BLaER1 (cell line): Measurements from ENCODE around the gene YKT6.
"Not testable (repeated sequence)": the region's sequence is repeated elsewhere in the genome, so short reads cannot be mapped to it uniquely, and the experiment has no call there.

Experiments used
- H3K27ac ChIP-seq: shearing (Covaris generic); formaldehyde crosslinking; 2 replicates; pipeline ENCODE4 v1.8.1; 2022
- H3K27me3 ChIP-seq: shearing (Covaris generic); formaldehyde crosslinking; 2 replicates; pipeline ENCODE4 v1.8.1; 2022
- H3K36me3 ChIP-seq: shearing (Covaris generic); formaldehyde crosslinking; 2 replicates; pipeline ENCODE4 v1.8.1; 2022
- H3K4me1 ChIP-seq: shearing (Covaris generic); formaldehyde crosslinking; 2 replicates; pipeline ENCODE4 v1.8.1; 2022
- H3K4me2 ChIP-seq: shearing (Covaris generic); formaldehyde crosslinking; 2 replicates; pipeline ENCODE4 v1.8.1; 2022
- H3K4me3 ChIP-seq: shearing (Covaris generic); formaldehyde crosslinking; 2 replicates; pipeline ENCODE4 v1.8.1; 2022
- H3K9ac ChIP-seq: shearing (Covaris generic); formaldehyde crosslinking; 2 replicates; pipeline ENCODE4 v1.8.1; 2022
- H3K9me3 ChIP-seq: shearing (Covaris generic); formaldehyde crosslinking; 2 replicates; pipeline ENCODE4 v1.8.1; 2022
- H4K20me1 ChIP-seq: shearing (Covaris generic); formaldehyde crosslinking; 2 replicates; pipeline ENCODE4 v1.8.1; 2022
- Cebpa-rat ChIP-seq: shearing (Covaris generic); IDR thresholded peaks from 2 replicates; pipeline ENCODE4 v1.8.1; 2022

Gene YKT6

DNA sequence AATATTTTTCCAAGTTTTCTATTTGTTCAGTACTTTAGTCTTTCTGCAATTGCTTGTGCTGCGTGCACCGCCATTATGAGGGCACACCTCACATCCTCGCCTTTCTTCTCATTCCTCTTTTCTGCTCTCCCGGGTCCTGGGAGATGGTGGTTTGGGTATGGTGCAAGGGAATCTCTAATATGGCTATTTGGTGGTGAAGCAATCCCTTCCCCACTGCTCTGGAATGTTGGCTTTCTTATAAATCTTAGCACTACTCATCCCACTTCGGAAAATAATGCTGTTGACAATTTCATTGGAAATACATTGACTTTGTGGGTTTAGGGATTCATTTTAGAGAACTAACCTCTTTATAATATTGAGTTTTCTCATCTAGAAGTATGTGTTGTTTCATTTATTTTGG lies 9.6 kb upstream of the YKT6 start:
- TF ChIP-seq Cebpa-rat = no peak
- Histone ChIP-seq H3K36me3 (no peaks in the 10 kb centered on the region), H3K27ac (no peak overlapping the region), H3K9ac (no peak overlapping the region), H4K20me1 (no peaks in the 10 kb centered on the region), H3K27me3 (no peaks in the 10 kb centered on the region), H3K4me3 (no peak overlapping the region), H3K4me1 (peaks cover 5% of the 10 kb centered on the region; the same call in 1 of the 2 replicates), H3K4me2 (no peak overlapping the region), H3K9me3 (no peaks in the 10 kb centered on the region)

DNA sequence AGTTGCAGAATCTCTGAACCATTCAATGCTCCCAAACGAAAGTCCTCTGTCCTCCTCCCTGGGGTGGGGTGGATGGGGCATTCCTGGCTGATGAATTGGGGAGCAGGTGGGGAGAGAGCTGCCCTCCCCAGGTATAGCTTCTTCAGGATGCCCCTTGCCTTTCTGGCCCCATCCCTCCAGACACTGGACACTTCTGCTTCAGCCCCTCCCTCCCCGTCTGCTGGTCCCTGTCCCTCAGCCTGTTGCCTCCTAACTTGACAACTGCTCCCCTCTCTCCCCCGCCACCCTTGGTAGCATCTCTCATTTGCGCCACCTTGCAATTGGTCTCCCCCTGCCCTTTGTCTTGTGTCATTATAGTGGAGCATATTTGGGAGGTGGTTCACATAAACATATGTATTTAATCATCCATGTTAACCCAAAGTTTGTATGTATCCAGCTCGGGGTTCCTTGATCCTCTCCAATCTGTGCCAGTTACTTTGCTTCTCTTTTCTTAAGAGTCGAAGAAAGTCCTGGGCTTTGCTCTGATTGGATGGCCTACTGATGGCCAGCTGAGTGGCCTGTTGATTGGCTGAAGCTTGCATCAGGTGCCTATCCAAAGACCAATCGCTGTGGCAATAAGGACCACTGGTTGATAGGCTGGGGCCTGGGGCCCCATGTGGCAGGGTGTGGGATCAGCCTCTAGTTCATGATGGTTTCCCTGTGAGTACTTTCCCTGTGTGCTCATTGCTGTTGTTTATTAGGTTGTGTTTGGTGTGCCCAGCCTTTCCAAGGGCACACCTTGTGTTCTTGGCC lies 7.6 kb upstream of the YKT6 start:
- H3K27me3 ChIP-seq = no peaks in the 10 kb centered on the region
- H3K9me3 ChIP-seq = no peaks in the 10 kb centered on the region
- H3K4me3 ChIP-seq = no peak overlapping the region
- TF ChIP-seq Cebpa-rat = no peak
- no peak overlapping the region for H3K9ac ChIP-seq
- no peak overlapping the region for H3K27ac ChIP-seq
- H3K4me1 ChIP-seq = peaks cover 14% of the 10 kb centered on the region; the same call in 1 of the 2 replicates
- no peaks in the 10 kb centered on the region for H4K20me1 ChIP-seq
- no peak overlapping the region for H3K4me2 ChIP-seq
- H3K36me3 ChIP-seq = no peaks in the 10 kb centered on the region

DNA sequence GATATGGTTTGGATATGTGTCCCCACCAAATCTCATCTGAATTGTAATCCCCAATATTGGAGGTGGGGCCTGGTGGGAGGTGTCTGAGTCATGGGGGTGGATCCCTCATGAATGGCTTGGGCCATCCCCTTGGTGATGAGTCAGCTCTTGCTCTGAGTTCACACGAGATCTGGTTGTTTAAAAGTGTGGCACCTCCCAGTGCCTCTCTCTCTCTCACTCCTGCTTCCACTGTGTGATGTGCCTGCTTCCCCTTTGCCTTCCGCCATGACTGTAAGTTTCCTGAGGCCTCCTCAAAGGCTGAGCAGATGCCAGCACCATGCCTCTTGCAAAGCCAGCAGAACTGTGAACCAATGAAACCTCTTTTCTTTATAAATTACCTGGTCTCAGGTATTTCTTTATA lies 6.7 kb upstream of the YKT6 start:
- Histone ChIP-seq H3K36me3 (no peaks in the 10 kb centered on the region), H3K9ac (no peak overlapping the region), H3K4me3 (no peak overlapping the region), H3K4me2 (no peak overlapping the region), H3K9me3 (no peaks in the 10 kb centered on the region), H3K27me3 (no peaks in the 10 kb centered on the region), H4K20me1 (no peaks in the 10 kb centered on the region), H3K4me1 (peaks cover 14% of the 10 kb centered on the region; the same call in 1 of the 2 replicates), H3K27ac (no peak overlapping the region)
- no peak for TF ChIP-seq Cebpa-rat

- Histone ChIP-seq H3K4me3 (no peak overlapping the region), H3K9ac (no peak overlapping the region), H3K4me2 (no peak overlapping the region), H3K27ac (no peak overlapping the region), H3K36me3 (no peaks in the 10 kb centered on the region), H3K9me3 (no peaks in the 10 kb centered on the region), H4K20me1 (no peaks in the 10 kb centered on the region), H3K27me3 (no peaks in the 10 kb centered on the region), H3K4me1 (peaks cover 14% of the 10 kb centered on the region; the same call in 1 of the 2 replicates)
- no peak for TF ChIP-seq Cebpa-rat
Observed at GRCh38 chr7:44194562-44195145, 6.1 kb upstream of the YKT6 start.

DNA sequence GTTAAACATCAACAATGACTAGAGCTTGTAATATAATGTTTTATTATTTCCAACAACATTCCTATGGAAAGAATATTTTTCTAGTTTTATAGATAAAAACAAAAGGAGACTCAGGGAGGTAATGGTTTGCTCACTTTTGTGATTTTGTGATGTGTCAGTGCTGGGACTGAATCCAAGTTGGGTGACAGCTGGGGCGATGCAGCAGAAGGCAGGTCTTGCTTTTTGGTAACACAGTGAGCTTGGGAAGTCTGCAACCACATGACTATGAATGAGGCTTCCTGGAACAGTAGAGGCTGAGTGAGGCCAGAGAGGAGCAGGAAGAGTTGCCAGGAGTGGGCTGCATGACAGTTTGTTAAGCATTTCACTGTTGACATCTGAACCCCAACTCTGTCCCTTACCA lies 4.9 kb upstream of the YKT6 start:
- H3K4me3 ChIP-seq = no peak overlapping the region
- TF ChIP-seq Cebpa-rat = no peak
- H3K27ac ChIP-seq = no peak overlapping the region
- no peaks in the 10 kb centered on the region for H3K27me3 ChIP-seq
- H4K20me1 ChIP-seq = no peaks in the 10 kb centered on the region
- no peak overlapping the region; the same call in 1 of the 2 replicates for H3K4me2 ChIP-seq
- H3K4me1 ChIP-seq = peaks cover 14% of the 10 kb centered on the region; the same call in 1 of the 2 replicates
- no peaks in the 10 kb centered on the region for H3K36me3 ChIP-seq
- no peaks in the 10 kb centered on the region for H3K9me3 ChIP-seq
- no peak overlapping the region for H3K9ac ChIP-seq

- Histone ChIP-seq H3K4me2 (no peak overlapping the region), H3K27ac (no peak overlapping the region), H3K4me3 (no peak overlapping the region), H4K20me1 (peaks cover 2% of the 10 kb centered on the region), H3K36me3 (no peaks in the 10 kb centered on the region), H3K4me1 (peaks cover 14% of the 10 kb centered on the region; the same call in 1 of the 2 replicates), H3K9ac (no peak overlapping the region), H3K27me3 (no peaks in the 10 kb centered on the region), H3K9me3 (no peaks in the 10 kb centered on the region)
- no peak for TF ChIP-seq Cebpa-rat
Observed at GRCh38 chr7:44196450-44196872, 4.3 kb upstream of the YKT6 start.

DNA sequence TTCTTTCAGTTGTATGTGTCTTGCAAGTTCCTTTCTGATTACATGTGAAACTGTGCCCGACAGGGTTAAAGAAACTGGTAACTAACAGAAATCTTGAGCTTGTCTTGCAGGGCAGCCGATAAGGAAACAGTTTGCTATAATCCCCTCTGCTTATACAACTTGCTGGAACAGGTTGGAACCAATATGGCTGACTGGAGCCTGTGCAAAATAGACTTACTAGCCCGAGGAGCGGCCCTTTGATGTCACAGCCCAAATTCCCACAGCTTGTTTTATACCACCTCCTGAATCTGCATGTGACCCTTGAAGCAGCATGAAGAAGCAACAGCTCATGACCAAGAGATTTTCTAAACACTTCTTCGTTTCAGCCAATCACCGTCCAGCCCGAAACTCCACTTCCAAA lies 3.3 kb upstream of the YKT6 start:
- H3K36me3 ChIP-seq = no peaks in the 10 kb centered on the region
- H3K4me1 ChIP-seq = peaks cover 24% of the 10 kb centered on the region
- TF ChIP-seq Cebpa-rat = no peak
- no peaks in the 10 kb centered on the region for H3K27me3 ChIP-seq
- no peak overlapping the region for H3K9ac ChIP-seq
- no peak overlapping the region for H3K4me3 ChIP-seq
- peaks cover 12% of the 10 kb centered on the region for H4K20me1 ChIP-seq
- H3K27ac ChIP-seq = no peak overlapping the region
- no peak overlapping the region for H3K4me2 ChIP-seq
- no peaks in the 10 kb centered on the region for H3K9me3 ChIP-seq

DNA sequence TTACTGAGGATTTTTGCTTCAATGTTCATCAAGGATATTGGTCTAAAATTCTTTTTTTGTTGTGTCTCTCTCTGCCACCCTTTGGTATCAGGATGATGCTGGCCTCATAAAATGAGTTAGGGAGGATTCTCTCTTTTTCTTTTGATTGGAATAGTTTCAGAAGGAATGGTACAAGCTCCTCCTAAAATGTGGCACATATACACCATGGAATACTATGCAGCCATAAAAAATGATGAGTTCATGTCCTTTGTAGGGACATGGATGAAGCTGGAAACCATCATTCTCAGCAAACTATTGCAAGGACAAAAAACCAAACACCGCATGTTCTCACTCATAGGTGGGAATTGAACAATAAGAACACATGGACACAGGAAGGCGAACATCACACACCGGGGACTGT lies 615 bp upstream of the YKT6 start:
- H4K20me1 ChIP-seq = peaks cover 34% of the 10 kb centered on the region
- H3K36me3 ChIP-seq = peaks cover 25% of the 10 kb centered on the region
- not testable (repeated sequence) for H3K4me3 ChIP-seq, H3K9ac ChIP-seq, H3K27ac ChIP-seq, H3K27me3 ChIP-seq, H3K9me3 ChIP-seq, H3K4me2 ChIP-seq
- peaks cover 34% of the 10 kb centered on the region for H3K4me1 ChIP-seq

DNA sequence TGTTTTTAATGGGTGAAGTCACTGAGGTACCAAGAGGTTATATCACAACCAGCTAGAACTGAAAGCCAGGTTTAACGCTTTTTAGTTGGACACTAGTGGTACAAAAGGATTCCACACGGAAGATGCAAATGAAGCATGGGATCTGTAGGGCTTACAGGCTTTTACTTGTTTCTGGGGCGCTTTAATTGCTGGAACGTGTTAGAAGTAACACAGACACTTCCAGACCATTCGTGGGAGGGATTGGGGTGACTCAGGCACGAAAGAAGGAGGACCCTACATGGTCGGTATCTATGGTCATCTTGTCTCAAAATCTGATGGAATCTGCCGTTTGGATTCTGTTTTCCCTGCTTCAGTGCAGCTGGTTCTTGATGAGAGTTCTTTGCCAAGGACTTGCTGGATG lies 1.0 kb downstream of the YKT6 start:
- H3K9me3 ChIP-seq = no peaks in the 10 kb centered on the region
- TF ChIP-seq Cebpa-rat = no peak
- peak overlapping the region; percentile 86 for H3K9ac ChIP-seq
- H3K4me3 ChIP-seq = peak overlapping the region; percentile 85
- H3K27me3 ChIP-seq = no peaks in the 10 kb centered on the region
- H4K20me1 ChIP-seq = peaks cover 44% of the 10 kb centered on the region
- 0 out of 2 replicates have a peak overlapping the region, but pooled peaks have one; percentile 83 for H3K27ac ChIP-seq
- H3K36me3 ChIP-seq = peaks cover 41% of the 10 kb centered on the region
- H3K4me1 ChIP-seq = peaks cover 22% of the 10 kb centered on the region
- peak overlapping the region; percentile 90 for H3K4me2 ChIP-seq

GRCh38 chr7:44206008-44206407 lies 5.2 kb downstream of the YKT6 start:
- TF ChIP-seq Cebpa-rat = no peak
- H3K9ac ChIP-seq = no peak overlapping the region
- H4K20me1 ChIP-seq = peaks cover 56% of the 10 kb centered on the region
- H3K27me3 ChIP-seq = no peaks in the 10 kb centered on the region
- no peak overlapping the region for H3K4me2 ChIP-seq
- H3K36me3 ChIP-seq = peaks cover 83% of the 10 kb centered on the region
- H3K27ac ChIP-seq = no peak overlapping the region
- H3K4me1 ChIP-seq = peaks cover 20% of the 10 kb centered on the region
- H3K4me3 ChIP-seq = no peak overlapping the region
- no peaks in the 10 kb centered on the region for H3K9me3 ChIP-seq
